GM18520 (cell line): ENCODE measurements around the gene RCAN1.
"Not testable (repeated sequence)": the region's sequence is repeated elsewhere in the genome, so short reads cannot be mapped to it uniquely, and the experiment has no call there.

Experiments
- ATAC-seq: cut with Tn5 transposase; IDR thresholded peaks from one replicate; pipeline ENCODE4 v1.9.1; 2021; ENCODE audit not compliant: unreplicated experiment

Gene RCAN1

DNA sequence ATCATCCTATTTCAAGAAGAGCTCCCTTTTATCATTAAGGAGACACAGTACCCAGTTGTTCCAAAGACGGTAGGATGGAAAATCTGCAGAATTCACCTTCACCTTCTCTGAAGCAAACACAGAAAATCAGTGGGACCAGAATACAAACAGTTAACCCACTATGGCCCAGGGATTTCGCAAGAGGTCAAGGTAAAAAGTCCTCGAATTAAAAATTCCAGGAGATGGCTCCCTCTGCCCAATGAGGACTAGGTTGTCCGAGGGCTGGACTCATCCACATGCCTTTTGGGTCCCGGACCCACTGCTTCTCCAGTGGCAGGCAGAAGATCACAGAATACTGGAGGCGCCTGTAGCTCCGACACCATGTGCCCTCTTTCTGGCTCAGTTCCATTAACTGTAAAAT lies 42.9 kb downstream of the RCAN1 start:
- no peak for ATAC-seq

GRCh38 chr21:34570313-34570712 lies 44.6 kb downstream of the RCAN1 start:
- ATAC-seq: no peak

GRCh38 chr21:34569381-34569979 lies 45.4 kb downstream of the RCAN1 start:
- no peak for ATAC-seq

- not testable (repeated sequence) for ATAC-seq
Measured at GRCh38 chr21:34568801-34569200, 46.1 kb downstream of the RCAN1 start.

DNA sequence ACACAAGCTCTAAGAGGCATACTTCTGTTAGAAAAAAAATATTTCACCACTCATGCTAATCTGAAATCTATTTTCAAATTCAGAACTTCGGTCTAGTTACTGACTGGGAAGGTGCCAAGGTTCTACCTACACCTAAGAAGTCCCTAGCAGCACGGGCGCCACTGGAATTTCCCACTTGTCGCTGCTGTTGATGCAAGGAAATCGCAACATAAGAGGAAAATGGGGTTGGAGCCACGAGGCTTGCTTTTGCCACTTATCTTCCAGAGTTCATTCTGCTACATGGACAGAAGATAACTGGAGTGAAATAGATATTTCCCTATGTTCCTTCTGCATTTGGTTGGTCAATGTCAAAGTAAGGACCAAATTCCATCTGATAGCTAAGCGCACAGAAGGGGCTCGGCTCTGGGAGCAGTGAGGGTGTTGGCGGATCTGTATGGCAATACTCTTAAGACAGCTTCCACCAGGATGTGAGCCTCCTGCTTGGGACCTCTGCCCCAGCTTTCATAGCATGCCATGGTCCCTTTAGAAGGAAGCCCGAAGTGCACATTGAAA lies 47.2 kb downstream of the RCAN1 start:
- no peak for ATAC-seq

DNA sequence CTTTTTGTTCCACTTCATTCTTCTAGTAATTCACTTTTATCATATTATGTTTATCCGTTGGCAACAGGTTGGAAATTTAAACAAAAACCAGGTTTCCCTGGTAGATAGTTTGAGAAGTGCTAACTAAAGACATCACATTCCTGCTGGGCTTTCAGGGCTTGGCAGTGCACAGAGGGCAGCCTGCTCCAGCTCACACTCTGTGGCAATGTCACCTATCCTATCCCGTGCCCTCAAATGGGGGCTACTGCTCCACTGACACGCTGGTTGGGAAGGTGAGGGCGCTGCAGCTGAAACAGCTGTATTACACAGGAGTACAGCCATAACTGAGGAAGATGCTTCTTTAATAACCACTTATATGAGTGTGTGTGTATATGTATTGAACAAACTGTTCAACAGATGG lies 49.7 kb downstream of the RCAN1 start:
- ATAC-seq: no peak

GRCh38 chr21:34563370-34563769 lies 51.5 kb downstream of the RCAN1 start:
- not testable (repeated sequence) for ATAC-seq

DNA sequence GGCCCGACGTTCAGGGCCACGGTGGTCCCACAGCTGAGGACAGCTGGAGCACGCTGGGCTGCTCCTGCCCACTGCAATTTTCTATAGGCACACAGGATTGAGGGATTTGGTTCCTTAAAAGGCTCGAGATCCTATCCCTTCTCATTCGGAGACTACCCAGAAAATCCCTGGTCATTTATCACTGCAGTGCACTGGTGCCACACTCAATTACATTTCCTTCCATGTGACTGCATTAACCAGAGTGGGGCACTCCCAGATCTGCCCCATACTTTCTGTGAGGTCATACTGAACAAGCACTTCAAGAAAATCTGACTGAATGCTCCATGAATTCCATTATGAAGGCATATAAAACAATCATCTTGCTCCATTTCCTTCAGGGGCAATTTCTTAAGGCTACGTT lies 53.1 kb downstream of the RCAN1 start:
- no peak for ATAC-seq

DNA sequence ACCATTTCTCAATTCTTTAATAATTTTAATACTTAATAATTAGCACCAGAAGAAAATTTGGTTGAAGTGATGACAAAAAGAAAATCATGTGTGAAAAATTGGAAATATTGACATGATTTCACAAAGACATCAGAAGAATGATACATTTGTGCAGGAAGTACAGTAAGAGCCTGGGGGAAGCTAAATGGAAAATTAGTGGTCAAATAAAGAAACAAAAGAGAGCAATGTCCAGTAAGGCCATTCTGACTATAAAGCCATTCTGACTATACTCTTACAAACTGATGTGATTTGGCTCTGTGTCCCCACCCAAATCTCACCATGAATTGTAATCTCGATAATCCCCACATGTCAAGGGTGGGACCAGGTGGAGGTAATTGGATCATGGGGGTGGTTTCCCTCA lies 54.3 kb downstream of the RCAN1 start:
- ATAC-seq: no peak

DNA sequence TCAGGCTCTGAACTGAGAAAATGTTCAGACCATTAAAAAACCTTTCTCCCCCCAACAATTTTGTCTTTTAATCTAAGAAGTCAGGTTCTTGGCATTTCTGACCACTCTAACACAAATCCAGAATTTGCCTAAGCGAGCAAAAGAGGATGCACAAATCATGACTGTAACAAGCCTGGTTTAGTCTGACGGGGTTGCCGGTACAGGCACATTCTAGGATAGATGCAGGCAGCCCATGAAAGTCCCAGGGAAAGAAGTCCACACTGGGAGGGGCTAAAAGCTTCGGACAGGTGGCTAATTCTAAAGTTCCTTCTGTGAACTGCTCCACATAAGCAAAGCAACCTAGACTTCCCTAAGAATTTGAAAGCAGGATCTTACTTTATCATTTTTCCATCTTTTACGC lies 54.9 kb downstream of the RCAN1 start:
- ATAC-seq: no peak

DNA sequence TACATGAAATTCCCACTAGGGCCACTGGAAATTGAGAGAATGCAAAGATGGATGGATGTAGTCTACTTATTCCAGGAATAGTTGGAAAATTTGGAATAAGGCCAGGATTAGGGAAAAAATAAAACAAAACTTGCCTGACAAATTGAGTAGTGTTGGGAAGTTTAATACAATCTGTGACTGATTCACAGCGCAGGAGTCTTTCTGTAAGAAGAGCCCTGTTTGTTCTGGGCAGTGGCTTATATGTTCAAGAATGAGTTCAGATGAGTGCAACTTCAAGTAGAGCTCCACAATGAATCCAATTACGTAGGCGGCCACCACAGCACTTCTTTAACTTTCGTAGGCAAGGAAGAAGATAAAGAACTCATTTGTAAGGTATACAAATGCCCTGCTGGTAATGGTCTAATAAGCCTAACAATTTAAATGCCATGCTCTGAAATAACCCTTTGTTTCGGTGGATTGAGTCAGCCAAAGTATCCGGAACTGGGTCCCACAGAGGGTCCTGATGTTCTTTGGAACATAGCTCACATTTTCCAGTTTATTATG lies 55.8 kb downstream of the RCAN1 start:
- ATAC-seq: no peak

DNA sequence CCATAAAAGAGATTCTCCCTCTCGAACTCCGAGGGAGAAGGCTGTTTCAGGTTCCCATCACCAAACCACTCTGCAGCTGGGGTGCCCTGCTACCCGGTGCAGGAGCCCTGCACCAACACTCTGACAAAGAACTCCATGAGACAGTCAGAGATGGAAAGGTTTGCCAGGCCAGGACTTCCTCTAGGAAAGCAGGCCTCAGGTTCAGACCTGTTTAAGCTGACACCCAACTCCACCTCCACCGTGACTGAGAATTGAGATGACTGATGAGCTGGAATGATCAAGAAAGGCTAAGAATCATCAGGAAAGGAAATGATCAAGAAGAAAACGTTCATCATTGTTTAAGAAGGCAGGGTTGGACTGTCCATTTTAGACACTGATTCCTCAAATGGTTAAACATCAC lies 56.7 kb downstream of the RCAN1 start:
- ATAC-seq: no peak

GRCh38 chr21:34557261-34557660 lies 57.7 kb downstream of the RCAN1 start:
- ATAC-seq: no peak

- ATAC-seq: not testable (repeated sequence)
Measured at GRCh38 chr21:34554670-34555069, 60.2 kb downstream of the RCAN1 start.

DNA sequence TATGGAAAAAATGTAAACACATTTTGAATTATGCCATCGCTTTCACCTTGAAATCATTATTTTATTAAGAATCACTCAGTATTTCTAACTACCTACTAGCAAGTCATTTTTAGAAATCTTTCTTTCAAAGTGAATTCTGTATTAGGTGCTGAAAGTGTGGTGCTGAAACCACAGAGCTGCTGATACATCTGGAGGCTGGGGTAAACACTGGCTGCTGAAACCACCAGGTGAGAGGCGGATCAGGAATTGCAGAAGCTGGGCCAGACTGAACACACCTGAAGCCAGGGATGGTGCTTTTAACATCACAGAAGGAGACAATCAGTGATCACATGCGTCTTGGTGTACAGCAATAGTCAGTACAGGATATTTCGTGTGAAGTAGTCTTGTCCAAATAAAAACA lies 60.7 kb downstream of the RCAN1 start:
- ATAC-seq: no peak

DNA sequence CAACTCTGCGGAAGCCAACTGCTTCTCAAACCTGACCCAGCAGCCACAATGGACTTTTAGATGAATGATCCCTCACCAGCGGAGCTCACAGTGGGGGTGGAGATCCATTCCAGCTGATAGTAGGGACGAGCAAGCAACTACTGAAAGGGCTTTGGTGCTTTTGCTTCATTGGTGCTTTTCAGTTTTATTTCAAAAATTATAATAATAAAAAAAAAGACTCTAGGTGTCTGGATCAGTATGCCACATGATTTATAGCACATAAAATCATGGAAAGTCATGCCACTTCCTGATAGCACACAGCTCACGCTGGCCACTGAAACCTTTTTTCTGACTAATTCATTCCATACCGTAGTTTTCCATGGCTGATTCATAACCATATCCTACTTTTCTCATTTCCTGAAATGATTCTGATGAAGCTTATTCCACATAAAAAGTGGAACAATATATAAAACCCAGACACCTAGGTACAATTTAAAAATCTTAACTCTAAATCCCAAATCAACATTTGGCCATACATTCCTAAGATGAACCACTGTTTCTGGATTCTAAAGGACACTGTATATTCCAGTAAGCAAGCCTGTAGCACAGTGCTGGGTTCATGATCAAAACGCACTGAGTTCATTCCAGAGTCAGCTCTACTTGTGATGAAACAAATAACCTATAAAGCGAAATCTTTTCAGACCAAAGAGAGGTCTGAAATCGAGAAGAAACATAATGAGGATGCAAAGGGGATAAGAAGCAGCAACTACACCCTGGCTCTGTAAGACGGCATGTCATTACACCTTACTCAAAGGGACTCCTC lies 61.6 kb downstream of the RCAN1 start:
- no peak for ATAC-seq

- ATAC-seq: no peak
Measured at GRCh38 chr21:34552360-34553098, 62.4 kb downstream of the RCAN1 start.

DNA sequence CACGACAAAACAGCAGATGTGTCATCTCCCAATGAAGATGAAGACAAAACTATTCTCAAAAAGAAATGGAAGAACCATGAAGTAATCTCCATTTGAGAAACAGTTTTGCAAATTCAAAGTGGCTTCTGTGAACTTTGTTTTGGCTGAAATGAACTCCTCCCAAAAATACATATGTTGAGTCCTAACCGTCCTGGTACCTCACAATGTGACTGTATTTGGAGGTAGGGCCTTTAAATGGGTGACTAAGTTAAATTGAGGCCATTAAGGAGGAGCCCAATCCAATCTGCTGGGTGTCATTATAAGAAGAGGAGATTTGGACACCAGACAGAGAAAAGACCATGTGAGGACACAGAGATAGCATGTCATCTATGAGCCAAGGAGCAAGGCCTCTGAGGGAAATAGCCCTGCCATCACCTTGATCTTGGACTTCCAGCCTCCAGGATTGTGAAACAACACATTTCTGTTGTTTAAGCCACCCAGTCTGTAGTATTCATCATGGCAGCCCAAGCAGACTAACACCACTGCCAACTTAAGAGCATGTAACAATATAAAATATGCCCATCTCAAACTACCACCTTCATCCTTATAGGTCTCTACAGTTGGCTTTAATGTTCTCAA lies 64.6 kb downstream of the RCAN1 start:
- ATAC-seq: no peak

GRCh38 chr21:34548781-34549376 lies 66.0 kb downstream of the RCAN1 start:
- ATAC-seq: no peak

GRCh38 chr21:34546542-34546941 lies 68.4 kb downstream of the RCAN1 start:
- ATAC-seq: no peak
